Medulla oblongata (tissue), 1 donor: ENCODE measurements around the gene POSTN.

Experiments used
- DNase-seq: peaks from one replicate; pipeline ENCODE4 v3.0.0-alpha.2; 2015; ENCODE audit errors: extremely low spot score

POSTN gene

GRCh38 chr13:37515226-37515625 is 83.3 kb downstream of the POSTN start:
- DNase-seq: no peak
